ENCODE measurements around the gene HSPG2. TPM values are rescaled to one million over a fixed set of nuclear protein-coding genes. Genes with fewer than 3 reads are reported as not detected.
A peak's percentile ranks its signal among the peaks of the same experiment; 100 is the strongest.

The HSPG2 gene
- total and polyA plus RNA-seq, 2 of the 13 experiments (the other 11 are each of a cell fraction or from before 2014, with no cell fraction given) = 9.1 to 13.1 TPM

- no peak for TF ChIP-seq IKZF4 (CRISPR knock-in tag; IDR thresholded peaks at IDR 0.05; ENCODE audit: borderline replicate concordance, low read depth, not compliant biosample characterization)
- TF ChIP-seq, protein P1, sequence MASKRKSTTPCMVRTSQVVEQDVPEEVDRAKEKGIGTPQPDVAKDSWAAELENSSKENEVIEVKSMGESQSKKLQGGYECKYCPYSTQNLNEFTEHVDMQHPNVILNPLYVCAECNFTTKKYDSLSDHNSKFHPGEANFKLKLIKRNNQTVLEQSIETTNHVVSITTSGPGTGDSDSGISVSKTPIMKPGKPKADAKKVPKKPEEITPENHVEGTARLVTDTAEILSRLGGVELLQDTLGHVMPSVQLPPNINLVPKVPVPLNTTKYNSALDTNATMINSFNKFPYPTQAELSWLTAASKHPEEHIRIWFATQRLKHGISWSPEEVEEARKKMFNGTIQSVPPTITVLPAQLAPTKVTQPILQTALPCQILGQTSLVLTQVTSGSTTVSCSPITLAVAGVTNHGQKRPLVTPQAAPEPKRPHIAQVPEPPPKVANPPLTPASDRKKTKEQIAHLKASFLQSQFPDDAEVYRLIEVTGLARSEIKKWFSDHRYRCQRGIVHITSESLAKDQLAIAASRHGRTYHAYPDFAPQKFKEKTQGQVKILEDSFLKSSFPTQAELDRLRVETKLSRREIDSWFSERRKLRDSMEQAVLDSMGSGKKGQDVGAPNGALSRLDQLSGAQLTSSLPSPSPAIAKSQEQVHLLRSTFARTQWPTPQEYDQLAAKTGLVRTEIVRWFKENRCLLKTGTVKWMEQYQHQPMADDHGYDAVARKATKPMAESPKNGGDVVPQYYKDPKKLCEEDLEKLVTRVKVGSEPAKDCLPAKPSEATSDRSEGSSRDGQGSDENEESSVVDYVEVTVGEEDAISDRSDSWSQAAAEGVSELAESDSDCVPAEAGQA (IDR thresholded peaks at IDR 0.05; ENCODE audit: low read depth) = no peak
- TF ChIP-seq, protein P1 (CRISPR knock-in tag; IDR thresholded peaks at IDR 0.05; ENCODE audit: borderline replicate concordance) = no peak
- no peak for TF ChIP-seq ATF1 (CRISPR knock-in tag; IDR thresholded peaks at IDR 0.05)
- peak; percentile 27; the same call in 1 of the 2 replicates for TF ChIP-seq HOXA3 (CRISPR knock-in tag; IDR thresholded peaks at IDR 0.05)
- TF ChIP-seq RXRA (CRISPR knock-in tag; IDR thresholded peaks at IDR 0.05) = peak; percentile 94; the same call in 1 of the 2 replicates
- peak; percentile 66 for TF ChIP-seq FOXP4 (CRISPR knock-in tag; IDR thresholded peaks at IDR 0.05)
- TF ChIP-seq U2AF1 (optimal IDR thresholded peaks at IDR 0.05; ENCODE audit: low read depth, low read length) = no peak
- peak; percentile 48; the same call in 1 of the 2 replicates for TF ChIP-seq NCOA2 (CRISPR knock-in tag; IDR thresholded peaks at IDR 0.05)
- TF ChIP-seq USF2 (IDR thresholded peaks at IDR 0.05; ENCODE audit: low read depth, low read length) = no peak
- TF ChIP-seq USF2 (CRISPR knock-in tag; IDR thresholded peaks at IDR 0.05; ENCODE audit: borderline replicate concordance) = no peak
- TF ChIP-seq, protein P2, sequence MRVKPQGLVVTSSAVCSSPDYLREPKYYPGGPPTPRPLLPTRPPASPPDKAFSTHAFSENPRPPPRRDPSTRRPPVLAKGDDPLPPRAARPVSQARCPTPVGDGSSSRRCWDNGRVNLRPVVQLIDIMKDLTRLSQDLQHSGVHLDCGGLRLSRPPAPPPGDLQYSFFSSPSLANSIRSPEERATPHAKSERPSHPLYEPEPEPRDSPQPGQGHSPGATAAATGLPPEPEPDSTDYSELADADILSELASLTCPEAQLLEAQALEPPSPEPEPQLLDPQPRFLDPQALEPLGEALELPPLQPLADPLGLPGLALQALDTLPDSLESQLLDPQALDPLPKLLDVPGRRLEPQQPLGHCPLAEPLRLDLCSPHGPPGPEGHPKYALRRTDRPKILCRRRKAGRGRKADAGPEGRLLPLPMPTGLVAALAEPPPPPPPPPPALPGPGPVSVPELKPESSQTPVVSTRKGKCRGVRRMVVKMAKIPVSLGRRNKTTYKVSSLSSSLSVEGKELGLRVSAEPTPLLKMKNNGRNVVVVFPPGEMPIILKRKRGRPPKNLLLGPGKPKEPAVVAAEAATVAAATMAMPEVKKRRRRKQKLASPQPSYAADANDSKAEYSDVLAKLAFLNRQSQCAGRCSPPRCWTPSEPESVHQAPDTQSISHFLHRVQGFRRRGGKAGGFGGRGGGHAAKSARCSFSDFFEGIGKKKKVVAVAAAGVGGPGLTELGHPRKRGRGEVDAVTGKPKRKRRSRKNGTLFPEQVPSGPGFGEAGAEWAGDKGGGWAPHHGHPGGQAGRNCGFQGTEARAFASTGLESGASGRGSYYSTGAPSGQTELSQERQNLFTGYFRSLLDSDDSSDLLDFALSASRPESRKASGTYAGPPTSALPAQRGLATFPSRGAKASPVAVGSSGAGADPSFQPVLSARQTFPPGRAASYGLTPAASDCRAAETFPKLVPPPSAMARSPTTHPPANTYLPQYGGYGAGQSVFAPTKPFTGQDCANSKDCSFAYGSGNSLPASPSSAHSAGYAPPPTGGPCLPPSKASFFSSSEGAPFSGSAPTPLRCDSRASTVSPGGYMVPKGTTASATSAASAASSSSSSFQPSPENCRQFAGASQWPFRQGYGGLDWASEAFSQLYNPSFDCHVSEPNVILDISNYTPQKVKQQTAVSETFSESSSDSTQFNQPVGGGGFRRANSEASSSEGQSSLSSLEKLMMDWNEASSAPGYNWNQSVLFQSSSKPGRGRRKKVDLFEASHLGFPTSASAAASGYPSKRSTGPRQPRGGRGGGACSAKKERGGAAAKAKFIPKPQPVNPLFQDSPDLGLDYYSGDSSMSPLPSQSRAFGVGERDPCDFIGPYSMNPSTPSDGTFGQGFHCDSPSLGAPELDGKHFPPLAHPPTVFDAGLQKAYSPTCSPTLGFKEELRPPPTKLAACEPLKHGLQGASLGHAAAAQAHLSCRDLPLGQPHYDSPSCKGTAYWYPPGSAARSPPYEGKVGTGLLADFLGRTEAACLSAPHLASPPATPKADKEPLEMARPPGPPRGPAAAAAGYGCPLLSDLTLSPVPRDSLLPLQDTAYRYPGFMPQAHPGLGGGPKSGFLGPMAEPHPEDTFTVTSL (CRISPR knock-in tag; IDR thresholded peaks at IDR 0.05; ENCODE audit: borderline replicate concordance) = peak; percentile 31; the same call in 1 of the 2 replicates
These were observed 75.3 kb downstream of the HSPG2 start (continued) for GRCh38 chr1:21861602-21862429.
